ENCODE data around the gene RYR2.

Gene RYR2

GRCh38 chr1:237170149-237170548 lies 128.2 kb downstream of the RYR2 start:
- TF ChIP-seq CTCF (IDR thresholded peaks at IDR 0.05) = no peak

DNA sequence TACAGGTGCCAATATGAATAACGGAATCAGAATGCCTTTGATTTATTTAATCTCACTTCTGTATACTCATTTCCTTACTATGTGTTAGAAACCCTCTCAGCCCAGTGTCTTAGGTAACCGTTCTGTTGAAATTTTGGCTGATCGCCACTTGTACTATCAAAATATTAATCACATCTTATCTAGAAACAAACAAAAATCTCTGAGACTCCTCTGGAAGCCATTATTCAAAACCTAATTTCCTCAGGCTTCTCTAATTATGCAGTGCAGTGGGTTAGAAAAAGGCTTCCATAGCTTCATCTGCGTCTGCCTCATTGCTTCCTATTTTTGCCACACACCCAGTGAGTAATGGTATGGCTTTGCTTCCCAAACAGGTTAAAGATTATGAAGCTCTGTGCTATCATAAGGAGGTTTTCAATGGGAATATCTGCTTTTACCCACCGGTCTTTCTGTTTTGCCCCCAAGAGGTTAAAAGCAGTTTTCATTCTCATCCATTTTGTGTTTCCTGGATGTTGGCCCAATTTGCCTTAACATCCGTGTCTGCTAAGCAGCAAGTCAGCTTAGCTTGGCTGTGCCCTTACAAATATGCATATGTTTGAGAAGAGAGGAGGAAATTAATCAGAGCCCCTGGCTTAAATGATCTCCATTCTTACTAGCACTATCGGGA lies 129.6 kb downstream of the RYR2 start:
- no peak for TF ChIP-seq CTCF (IDR thresholded peaks at IDR 0.05)

GRCh38 chr1:237172118-237172485 lies 130.1 kb downstream of the RYR2 start:
- no peak for TF ChIP-seq CTCF (IDR thresholded peaks at IDR 0.05)

DNA sequence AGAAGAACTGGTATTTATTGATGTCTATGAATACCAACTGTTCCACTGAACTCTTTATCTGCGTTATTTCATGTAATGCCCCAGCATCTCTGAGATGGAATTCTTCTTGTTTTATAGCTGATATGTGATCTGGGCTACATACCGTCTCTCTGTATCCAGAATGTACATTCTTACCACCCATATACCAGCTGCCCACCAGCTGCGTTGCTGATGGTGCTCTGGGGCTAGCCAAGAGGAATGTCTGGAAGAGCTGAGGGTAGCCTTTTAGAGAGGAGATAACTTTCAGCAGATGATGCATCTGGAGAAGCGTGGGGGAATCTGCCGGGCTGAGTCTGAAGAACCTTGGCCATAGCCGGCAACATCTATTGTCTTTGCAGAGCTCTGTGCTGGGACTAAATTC lies 137.5 kb downstream of the RYR2 start:
- no peak for TF ChIP-seq CTCF (IDR thresholded peaks at IDR 0.05)

- no peak for TF ChIP-seq CTCF (IDR thresholded peaks at IDR 0.05)
Measured at GRCh38 chr1:237180256-237180655, 138.3 kb downstream of the RYR2 start.

GRCh38 chr1:237181743-237182317 lies 139.8 kb downstream of the RYR2 start:
- no peak for TF ChIP-seq CTCF (IDR thresholded peaks at IDR 0.05)

GRCh38 chr1:237183963-237184540 lies 142.1 kb downstream of the RYR2 start:
- no peak for TF ChIP-seq CTCF (IDR thresholded peaks at IDR 0.05)
